H9 (cell line): ENCODE data around the gene MYBPC2. TPM values are rescaled to one million over a fixed set of nuclear protein-coding genes. Genes with fewer than 3 reads are reported as not detected.
A peak's percentile ranks its signal among the peaks of the same experiment; 100 is the strongest.

Experiments used
- DNase-seq: peaks from one replicate; pipeline ENCODE4 v3.0.0-alpha.2; 2017
- H2AFZ ChIP-seq: one replicate; pipeline ENCODE4 v1.6.1; 2013; ENCODE audit warnings: mild to moderate bottlenecking, low read length, control low read depth, moderate library complexity
- H2AK5ac ChIP-seq: 2 replicates; pipeline ENCODE4 v1.6.1; 2013; ENCODE audit warnings: low read length, control low read depth, mixed read lengths; ENCODE audit not compliant: insufficient read length
- H2BK120ac ChIP-seq: one replicate; pipeline ENCODE4 v1.6.1; 2013; ENCODE audit warnings: low read depth, mild to moderate bottlenecking, low read length, control low read depth, inconsistent platforms; ENCODE audit not compliant: poor library complexity, severe bottlenecking
- H2BK12ac ChIP-seq: 2 replicates; pipeline ENCODE4 v1.6.1; 2013; ENCODE audit warnings: low read length, control low read depth, mixed read lengths, low read depth; ENCODE audit not compliant: insufficient read length
- H2BK15ac ChIP-seq: 2 replicates; pipeline ENCODE4 v1.6.1; 2013; ENCODE audit warnings: low read depth, low read length, control low read depth
- H2BK20ac ChIP-seq: one replicate; pipeline ENCODE4 v1.6.1; 2013; ENCODE audit warnings: low read depth, mild to moderate bottlenecking, low read length, control low read depth, inconsistent platforms; ENCODE audit not compliant: poor library complexity, severe bottlenecking
- H2BK5ac ChIP-seq: 2 replicates; pipeline ENCODE4 v1.6.1; 2013; ENCODE audit warnings: low read length, control low read depth, mixed read lengths; ENCODE audit not compliant: insufficient read length
- H3K14ac ChIP-seq: 2 replicates; pipeline ENCODE4 v1.6.1; 2013; ENCODE audit warnings: low read length, control low read depth; ENCODE audit not compliant: insufficient read depth
- H3K18ac ChIP-seq: 2 replicates; pipeline ENCODE4 v1.6.1; 2013; ENCODE audit warnings: low read depth, mild to moderate bottlenecking, mixed read lengths, low read length, control low read depth; ENCODE audit not compliant: insufficient read length
- H3K23ac ChIP-seq: 2 replicates; pipeline ENCODE4 v1.6.1; 2013; ENCODE audit warnings: low read length, control low read depth, mixed read lengths, low read depth; ENCODE audit not compliant: insufficient read length
- H3K23me2 ChIP-seq: 2 replicates; pipeline ENCODE4 v1.6.1; 2013; ENCODE audit warnings: low read depth, mild to moderate bottlenecking, mixed read lengths, low read length, control low read depth; ENCODE audit not compliant: insufficient read length, poor library complexity, severe bottlenecking
- H3K27ac ChIP-seq: 2 replicates; pipeline ENCODE4 v1.5.1; 2013; ENCODE audit warnings: low read length, control low read depth, mixed read lengths, low read depth; ENCODE audit not compliant: insufficient read length
- H3K27me3 ChIP-seq: 2 replicates; pipeline ENCODE4 v1.6.1; 2013; ENCODE audit warnings: low read length, control low read depth, inconsistent platforms; ENCODE audit not compliant: insufficient read depth
- H3K4ac ChIP-seq: 2 replicates; pipeline ENCODE4 v1.6.1; 2013; ENCODE audit warnings: low read depth, mild to moderate bottlenecking, control low read depth, inconsistent platforms, low read length, moderate library complexity
- H3K4me1 ChIP-seq: 2 replicates; pipeline ENCODE4 v1.6.1; 2013; ENCODE audit warnings: low read length, control low read depth, inconsistent platforms; ENCODE audit not compliant: insufficient read depth
- H3K4me2 ChIP-seq: 2 replicates; pipeline ENCODE4 v1.6.1; 2013; ENCODE audit warnings: low read length, control low read depth, mixed read lengths; ENCODE audit not compliant: insufficient read length, insufficient read depth
- H3K56ac ChIP-seq: 2 replicates; pipeline ENCODE4 v1.6.1; 2013; ENCODE audit warnings: low read depth, mild to moderate bottlenecking, mixed read lengths, low read length, control low read depth; ENCODE audit not compliant: insufficient read length
- H3K79me1 ChIP-seq: 2 replicates; pipeline ENCODE4 v1.6.1; 2013; ENCODE audit warnings: low read depth, mild to moderate bottlenecking, moderate library complexity, low read length, control low read depth, inconsistent platforms; ENCODE audit not compliant: insufficient read depth, poor library complexity, severe bottlenecking
- H3K79me2 ChIP-seq: 2 replicates; pipeline ENCODE4 v1.6.1; 2013; ENCODE audit warnings: low read length, control low read depth, inconsistent platforms; ENCODE audit not compliant: insufficient read depth
- H3K9ac ChIP-seq: 2 replicates; pipeline ENCODE4 v1.6.1; 2013; ENCODE audit warnings: low read length, control low read depth, mixed read lengths; ENCODE audit not compliant: insufficient read length; ENCODE audit errors: extremely low read depth
- H3K9me3 ChIP-seq: one replicate; pipeline ENCODE4 v1.6.1; 2013; ENCODE audit warnings: low read depth, low read length, inconsistent platforms; ENCODE audit not compliant: control insufficient read depth
- H3T11ph ChIP-seq: one replicate; pipeline ENCODE4 v1.6.1; 2013; ENCODE audit warnings: mild to moderate bottlenecking, low read length, control low read depth, inconsistent platforms
- H4K20me1 ChIP-seq: one replicate; pipeline ENCODE4 v1.6.1; 2013; ENCODE audit not compliant: control insufficient read depth, insufficient read length, insufficient read depth
- H4K5ac ChIP-seq: 2 replicates; pipeline ENCODE4 v1.6.1; 2013; ENCODE audit warnings: low read depth, mild to moderate bottlenecking, mixed read lengths, low read length, control low read depth; ENCODE audit not compliant: insufficient read length
- H4K8ac ChIP-seq: replicated peaks from 2 replicates; pipeline ENCODE4 v1.6.1; 2013; ENCODE audit warnings: low read length, control low read depth, mixed read lengths, low read depth; ENCODE audit not compliant: insufficient read length
- H4K91ac ChIP-seq: 2 replicates; pipeline ENCODE4 v1.6.1; 2013; ENCODE audit warnings: low read depth, mild to moderate bottlenecking, moderate library complexity, mixed read lengths, low read length, control low read depth; ENCODE audit not compliant: insufficient read length
- H3K27ac Mint-ChIP-seq, 3 experiments: 2 replicates in 2 of 3; 3 replicates in 1 of 3; pipeline ENCODE4 v1.8.0; 2020 to 2021; ENCODE audit warnings: mixed read lengths in 3 of 3, mild to moderate bottlenecking in 1 of 3, moderate library complexity in 1 of 3
- H3K27me3 Mint-ChIP-seq: 2 replicates; pipeline ENCODE4 v1.8.0; 2021; ENCODE audit warnings: low read depth, mild to moderate bottlenecking, moderate library complexity, mixed read lengths
- H3K36me3 Mint-ChIP-seq, 3 experiments: 2 replicates in 2 of 3; 3 replicates in 1 of 3; pipeline ENCODE4 v1.8.0; 2020 to 2021; ENCODE audit warnings: low read depth in 3 of 3, mixed read lengths in 3 of 3; ENCODE audit not compliant: insufficient read depth in 1 of 3
- H3K4me1 Mint-ChIP-seq, 2 experiments: 2 replicates each; pipeline ENCODE4 v1.8.0; 2020; ENCODE audit warnings: mixed read lengths in 2 of 2
- H3K4me3 Mint-ChIP-seq, 2 experiments: 2 replicates in 1 of 2; 3 replicates in 1 of 2; pipeline ENCODE4 v1.8.0; 2020 to 2021; ENCODE audit warnings: mild to moderate bottlenecking in 2 of 2, mixed read lengths in 2 of 2, moderate library complexity in 1 of 2
- H3K9me3 Mint-ChIP-seq, 2 experiments: 2 replicates in 1 of 2; 3 replicates in 1 of 2; pipeline ENCODE4 v1.8.0; 2020; ENCODE audit warnings: mild to moderate bottlenecking in 2 of 2, mixed read lengths in 2 of 2, moderate library complexity in 1 of 2
- CTCF ChIP-seq: fragments of 200-600 bp; sonication (generic); conservative IDR thresholded peaks from 3 replicates; pipeline ENCODE4 v1.8.0; 2021; ENCODE audit warnings: antibody characterized with exemption, mild to moderate bottlenecking
- WGBS: extraction: QIAGEN DNeasy Blood & Tissue Kit; methylation state at CpG from one replicate; pipeline ENCODE4 v1.1.7; 2013; ENCODE audit warnings: missing lambda C conversion rate, low lambda C conversion rate, mixed read lengths; ENCODE audit not compliant: insufficient read length; ENCODE audit errors: extremely low coverage; 5-methylcytosine and 5-hydroxymethylcytosine counted together
- total RNA-seq: library from RNA; stranded (reverse); gene quantifications from 2 replicates; pipeline ENCODE4 v1.2.1, GENCODE V29; 2021

Gene MYBPC2
- total RNA-seq, 1 experiment from 2014 or later: 4.9 TPM

DNA sequence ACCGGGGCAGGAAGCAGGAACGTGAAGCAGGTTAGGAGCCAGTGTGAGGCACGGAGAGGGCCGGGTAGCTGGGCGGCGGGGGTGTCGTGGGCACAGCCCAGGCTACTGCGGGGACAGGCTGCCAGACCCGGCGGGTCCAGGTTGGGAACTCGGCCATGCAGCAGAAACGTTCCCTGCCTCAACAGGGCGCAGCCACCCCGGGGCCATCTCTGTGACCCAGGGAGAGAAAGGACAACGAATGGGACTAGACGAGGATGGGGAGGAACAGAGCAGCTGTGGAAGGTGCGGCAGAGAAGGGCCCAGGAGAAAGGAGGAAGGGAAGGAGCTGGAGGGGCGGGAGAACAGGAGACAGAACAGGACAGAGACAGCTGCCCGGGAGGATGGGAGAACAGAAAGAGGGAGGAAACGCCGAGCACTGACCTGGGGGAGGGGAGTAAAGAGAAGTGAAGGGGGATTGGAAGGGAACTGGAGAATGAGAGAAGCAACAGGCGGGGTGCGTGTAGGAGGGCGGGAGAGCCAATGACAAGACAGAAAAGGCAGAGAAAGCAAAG, 56.8 kb downstream of the MYBPC2 start:
- no peak overlapping the region for H3T11ph ChIP-seq
- H3K23me2 ChIP-seq: peaks cover 5% of the 10 kb centered on the region
- H3K27me3 ChIP-seq: peaks cover 7% of the 10 kb centered on the region; the same call in 1 of the 2 replicates
- no peaks in the 10 kb centered on the region for H3K79me2 ChIP-seq
- Mint-ChIP-seq H3K27me3 (peaks cover 92% of the 10 kb centered on the region), H3K9me3 (peaks cover 31 to 43% of the 10 kb centered on the region in 2 experiments), H3K36me3 (peaks cover 25 to 32% (median 26%) of the 10 kb centered on the region in 3 experiments), H3K4me1 (peaks cover 29 to 42% of the 10 kb centered on the region in 2 experiments), H3K27ac (no peak overlapping the region), H3K4me3 (peak overlapping the region in 1 of 2 experiments; percentile 55; a peak in 2 of 5 replicates)
- peak overlapping the region; percentile 42 for H3K4me2 ChIP-seq
- peaks cover 8% of the 10 kb centered on the region for H3K9me3 ChIP-seq
- H3K56ac ChIP-seq: no peak overlapping the region
- no peaks in the 10 kb centered on the region for H4K20me1 ChIP-seq
- no peak for TF ChIP-seq CTCF
- no peak overlapping the region for H3K4ac ChIP-seq
- peak; percentile 59 for DNase-seq
- no peak overlapping the region for H3K9ac ChIP-seq
- H3K79me1 ChIP-seq: no peaks in the 10 kb centered on the region
- no peak overlapping the region for H2BK5ac ChIP-seq
- H3K4me1 ChIP-seq: peaks cover 4% of the 10 kb centered on the region; the same call in 1 of the 2 replicates
- H3K18ac ChIP-seq: peak overlapping the region; percentile 35
- H4K8ac ChIP-seq: no peak overlapping the region
- H2AFZ ChIP-seq: no peak overlapping the region
- H2BK20ac ChIP-seq: no peak overlapping the region
- H2AK5ac ChIP-seq: no peak overlapping the region
- no peak overlapping the region for H2BK120ac ChIP-seq
- no peak overlapping the region for H2BK15ac ChIP-seq
- no CpG with 5 or more reads among the region's 24 CpGs for WGBS
- no peak overlapping the region for H2BK12ac ChIP-seq
- H4K5ac ChIP-seq: no peak overlapping the region
- no peak overlapping the region for H3K23ac ChIP-seq
- peak overlapping the region; percentile 51; the same call in 1 of the 2 replicates for H3K14ac ChIP-seq
- no peak overlapping the region for H3K27ac ChIP-seq
- H4K91ac ChIP-seq: no peak overlapping the region
